Common myeloid progenitor, CD34-positive (primary cell): ENCODE results near the gene GGA1.
A peak's percentile ranks its signal among the peaks of the same experiment; 100 is the strongest.

Experiments
- CTCF ChIA-PET: fragments of 350-600 bp; sonication (Branson Sonifier 250); formaldehyde crosslinking; loops from one replicate; lab custom pipeline; 2021; ENCODE audit warnings: antibody characterized with exemption; lab: Charles Lee
- POLR2A ChIA-PET: fragments of 350-600 bp; sonication (Branson Sonifier 250); formaldehyde crosslinking; loops from one replicate; lab custom pipeline; 2021; ENCODE audit warnings: antibody characterized with exemption; lab: Charles Lee
- DNase-seq, 3 donors: peaks; one replicate each; pipeline versions ENCODE4 v3.0.0 to v3.0.0-alpha.2; 2013
- H3K27ac ChIP-seq, 2 experiments: 1 replicate in 1 of 2; 2 replicates in 1 of 2; pipeline ENCODE4 v1.7.0; 2013; ENCODE audit warnings: inconsistent platforms in 2 of 2, low read length in 2 of 2, mild to moderate bottlenecking in 2 of 2, low read depth in 1 of 2, moderate library complexity in 1 of 2; ENCODE audit not compliant: severe bottlenecking in 2 of 2, insufficient read depth in 1 of 2, poor library complexity in 1 of 2
- H3K27me3 ChIP-seq, 5 experiments: replicated peaks in 2 of 5; 1 replicate in 3 of 5; 2 replicates in 2 of 5; pipeline versions ENCODE4 v1.6.1 to v1.7.0; 2013; ENCODE audit warnings: low read length in 4 of 5, mild to moderate bottlenecking in 2 of 5, moderate library complexity in 2 of 5, inconsistent platforms in 1 of 5; ENCODE audit not compliant: insufficient read depth in 5 of 5, control insufficient read depth in 4 of 5
- H3K36me3 ChIP-seq, 4 experiments: 1 replicate in 2 of 4; 2 replicates in 2 of 4; pipeline versions ENCODE4 v1.6.1 to v1.7.0; 2013; ENCODE audit warnings: low read length in 3 of 4, control low read depth in 1 of 4, mild to moderate bottlenecking in 1 of 4; ENCODE audit not compliant: control insufficient read depth in 4 of 4, insufficient read depth in 4 of 4
- H3K4me1 ChIP-seq, 4 experiments: 1 replicate in 3 of 4; 2 replicates in 1 of 4; pipeline versions ENCODE4 v1.6.1 to v1.7.1; 2013; ENCODE audit warnings: low read length in 3 of 4, mild to moderate bottlenecking in 3 of 4, control low read depth in 1 of 4, inconsistent platforms in 1 of 4, moderate library complexity in 1 of 4; ENCODE audit not compliant: control insufficient read depth in 4 of 4, insufficient read depth in 4 of 4; ENCODE audit errors: control extremely low read depth in 1 of 4
- H3K4me3 ChIP-seq, 7 experiments: 1 replicate in 4 of 7; 2 replicates in 3 of 7; pipeline versions ENCODE4 v1.5.1 to v1.7.0; 2013; ENCODE audit warnings: mild to moderate bottlenecking in 7 of 7, low read length in 6 of 7, moderate library complexity in 6 of 7, inconsistent platforms in 2 of 7, low read depth in 2 of 7, control low read depth in 1 of 7; ENCODE audit not compliant: insufficient read depth in 4 of 7, control insufficient read depth in 1 of 7; ENCODE audit errors: extremely low read depth in 1 of 7
- H3K9me3 ChIP-seq, 5 experiments: 1 replicate in 4 of 5; 2 replicates in 1 of 5; pipeline versions ENCODE4 v1.6.1 to v1.7.1; 2013; ENCODE audit warnings: low read length in 4 of 5, mild to moderate bottlenecking in 2 of 5, inconsistent platforms in 1 of 5, low read depth in 1 of 5, moderate library complexity in 1 of 5; ENCODE audit not compliant: control insufficient read depth in 4 of 5, insufficient read depth in 2 of 5; ENCODE audit errors: control extremely low read depth in 1 of 5
- WGBS: methylation state at CpG from one replicate; pipeline ENCODE4 v1.1.5; 2013; ENCODE audit not compliant: insufficient coverage; 5-methylcytosine and 5-hydroxymethylcytosine counted together

The GGA1 gene

DNA sequence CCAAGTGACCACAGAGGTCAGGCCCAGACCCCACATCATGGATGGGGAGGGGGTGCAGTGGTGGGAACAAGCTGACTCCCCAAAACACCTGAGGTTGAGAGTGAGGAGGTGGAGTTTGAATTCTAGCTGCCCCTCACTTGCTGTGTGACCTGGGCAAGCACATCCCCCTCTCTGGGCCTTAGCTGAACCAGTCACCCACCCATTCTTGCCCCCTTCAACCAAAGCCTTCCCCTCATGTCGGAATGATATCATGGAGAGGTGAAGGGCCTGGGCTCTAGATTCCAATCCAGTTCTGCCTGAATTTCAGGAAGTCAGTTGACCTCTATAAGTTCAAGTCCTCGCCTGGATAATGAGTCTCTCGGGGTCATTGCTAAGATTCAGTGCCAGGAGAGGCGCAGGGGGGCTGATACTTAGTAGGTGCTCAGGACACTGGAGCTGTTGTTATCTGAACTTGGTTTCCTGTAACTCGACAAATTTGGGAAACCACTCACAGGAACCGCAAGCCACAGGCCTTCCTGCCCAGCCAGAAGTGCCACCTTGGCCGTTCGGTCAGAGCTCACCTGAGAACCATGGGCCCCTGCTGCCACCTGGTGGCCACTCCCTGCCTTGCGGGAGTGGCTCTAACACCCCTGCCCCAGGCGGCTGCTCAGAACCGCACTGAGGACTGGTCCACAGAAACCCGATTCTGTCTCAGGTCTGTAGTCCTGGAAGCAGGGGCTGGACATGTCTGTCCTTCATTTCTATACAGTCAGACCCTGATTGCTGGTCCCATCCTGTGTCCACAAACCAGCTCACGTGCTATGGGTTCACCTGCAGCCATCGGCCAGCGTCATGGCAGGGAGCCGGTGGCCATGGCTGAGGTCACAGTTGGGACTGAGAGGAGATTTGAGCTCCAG lies 41.5 kb upstream of the GGA1 start:
- CTCF ChIA-PET = interaction anchor here (0.6 to 22.0 kb wide), 25 partner anchors 9 to 406 kb away, joined by 3 to 515 read pairs (median 5); partner anchors contain the start of genes GGA1 and LGALS2
- Histone ChIP-seq H3K27ac (no peak overlapping the region), H3K4me1 (peaks cover 5 to 28% (median 19%) of the 10 kb centered on the region in 4 experiments), H3K4me3 (peak overlapping the region in 1 of 7 experiments; percentile 22), H3K36me3 (no peaks in the 10 kb centered on the region), H3K27me3 (peaks cover 0 to 32% (median 12%) of the 10 kb centered on the region in 5 experiments), H3K9me3 (no peaks in the 10 kb centered on the region)
- POLR2A ChIA-PET = interaction anchor here (0.6 to 1.8 kb wide), 6 partner anchors 13 to 283 kb away, joined by 3 to 7 read pairs (median 3); partner anchors contain the start of gene LGALS2
- peak; percentile 90 to 94 (median 93) for DNase-seq
- WGBS = 10% methylated on average over 12 of the region's 16 CpGs

DNA sequence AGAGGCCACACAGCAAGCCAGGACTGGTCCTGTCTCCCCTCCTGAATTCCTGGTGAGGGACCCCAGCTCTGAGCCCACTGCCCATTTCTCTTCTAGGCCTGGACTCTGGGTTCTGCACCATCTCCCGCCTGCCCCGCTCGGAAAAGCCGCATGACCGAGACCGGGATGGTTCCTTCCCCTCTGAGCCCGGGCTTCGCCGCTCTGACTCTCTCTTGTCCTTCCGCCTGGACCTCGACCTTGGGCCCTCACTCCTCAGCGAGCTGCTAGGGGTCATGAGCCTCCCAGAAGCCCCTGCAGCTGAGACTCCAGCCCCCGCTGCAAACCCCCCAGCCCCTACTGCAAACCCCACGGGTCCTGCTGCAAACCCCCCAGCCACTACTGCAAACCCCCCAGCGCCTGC lies 40.6 kb upstream of the GGA1 start:
- POLR2A ChIA-PET = interaction anchor here (0.7 to 1.8 kb wide), 2 partner anchors 24 to 121 kb away, joined by 3 to 7 read pairs; no protein-coding TSS in a partner anchor
- no peaks in the 10 kb centered on the region for H3K36me3 ChIP-seq
- DNase-seq = no peak
- no peaks in the 10 kb centered on the region for H3K9me3 ChIP-seq
- no peak overlapping the region for H3K27ac ChIP-seq
- H3K27me3 ChIP-seq = peaks cover 0 to 24% (median 12%) of the 10 kb centered on the region in 5 experiments
- H3K4me1 ChIP-seq = peaks cover 5 to 26% (median 19%) of the 10 kb centered on the region in 4 experiments
- CTCF ChIA-PET = interaction anchor here (0.6 to 22.0 kb wide), 17 partner anchors 11 to 464 kb away, joined by 3 to 515 read pairs (median 5); partner anchors contain the start of genes GGA1 and LGALS2
- H3K4me3 ChIP-seq = no peak overlapping the region
- 92% methylated on average over 12 of the region's 15 CpGs for WGBS

DNA sequence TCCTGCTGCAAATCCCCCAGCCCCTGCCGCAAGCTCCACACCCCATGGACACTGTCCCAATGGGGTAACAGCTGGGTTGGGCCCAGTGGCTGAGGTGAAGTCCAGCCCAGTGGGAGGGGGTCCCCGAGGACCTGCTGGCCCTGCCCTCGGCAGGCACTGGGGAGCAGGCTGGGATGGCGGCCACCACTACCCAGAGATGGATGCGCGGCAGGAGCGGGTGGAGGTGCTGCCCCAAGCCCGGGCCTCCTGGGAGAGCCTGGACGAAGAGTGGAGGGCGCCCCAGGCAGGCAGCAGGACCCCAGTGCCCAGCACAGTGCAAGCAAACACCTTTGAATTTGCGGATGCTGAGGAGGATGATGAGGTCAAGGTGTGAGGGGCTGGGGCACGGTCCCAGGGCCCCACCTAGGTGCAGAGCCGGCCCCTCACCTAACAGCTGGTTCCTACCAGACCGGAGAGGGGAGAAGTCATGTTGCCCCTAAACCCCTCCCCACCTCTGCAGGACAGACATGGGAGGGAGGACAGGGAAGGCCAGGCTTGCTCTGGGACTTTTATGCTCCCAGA lies 40.1 kb upstream of the GGA1 start:
- peaks cover 0 to 19% (median 10%) of the 10 kb centered on the region in 5 experiments for H3K27me3 ChIP-seq
- no peaks in the 10 kb centered on the region for H3K9me3 ChIP-seq
- DNase-seq = no peak
- WGBS = 96% methylated on average over 10 of the region's 14 CpGs
- H3K4me1 ChIP-seq = peaks cover 5 to 26% (median 19%) of the 10 kb centered on the region in 4 experiments
- CTCF ChIA-PET = interaction anchor here (0.6 to 22.0 kb wide), 10 partner anchors 12 to 464 kb away, joined by 3 to 515 read pairs (median 7); partner anchors contain the start of gene LGALS2
- no peak overlapping the region for H3K27ac ChIP-seq
- H3K4me3 ChIP-seq = no peak overlapping the region
- no peaks in the 10 kb centered on the region for H3K36me3 ChIP-seq
- POLR2A ChIA-PET = no interaction called here

DNA sequence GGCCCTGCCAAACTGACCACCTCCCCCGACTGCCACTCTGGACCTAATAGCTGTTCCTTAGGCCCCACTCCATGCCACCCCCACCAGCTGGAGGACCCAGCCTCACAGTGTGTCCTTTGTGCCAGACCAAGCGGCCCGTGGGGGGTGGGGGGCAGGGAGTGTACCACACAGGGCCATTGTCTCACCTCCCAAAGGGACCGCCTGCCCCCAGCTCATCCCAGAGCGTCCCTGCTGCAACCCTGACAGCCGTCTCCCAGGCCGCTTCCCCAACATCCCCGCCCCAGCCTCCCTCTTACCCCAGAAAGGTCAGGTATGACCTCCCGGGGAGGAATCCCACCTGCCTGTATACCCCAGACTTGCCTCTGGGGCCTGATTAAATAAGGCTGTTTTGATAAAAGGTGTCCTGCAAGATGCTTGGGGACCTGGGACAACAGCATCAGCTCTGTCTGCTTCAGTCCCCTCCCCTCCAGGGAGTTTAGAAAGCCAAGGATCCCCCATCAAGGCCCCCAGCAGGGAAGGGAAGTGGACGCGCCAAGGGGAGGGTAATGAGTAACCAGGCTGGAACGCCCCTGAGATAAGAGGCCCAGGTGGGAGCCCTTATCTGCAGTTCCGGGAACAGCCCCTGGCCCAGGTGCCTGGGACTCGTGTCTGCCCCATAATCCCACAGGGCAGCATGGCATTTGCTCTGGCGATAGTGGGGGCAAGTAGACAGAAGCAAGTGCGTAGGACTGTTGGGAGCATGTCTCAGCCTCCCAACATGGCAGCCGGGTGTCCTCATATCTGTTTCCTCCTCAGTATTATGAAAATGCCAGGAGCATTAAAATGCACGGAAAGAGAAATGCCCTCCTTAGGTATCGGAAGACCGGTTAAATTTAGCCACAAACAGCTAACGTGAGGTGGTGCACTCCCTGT lies 39.4 kb upstream of the GGA1 start:
- DNase-seq = no peak
- ChIA-PET CTCF (interaction anchor here (0.8 to 22.0 kb wide), 10 partner anchors 11 to 327 kb away, joined by 3 to 515 read pairs (median 6); partner anchors contain the start of genes GGA1 and LGALS2), POLR2A (no interaction called here)
- Histone ChIP-seq H3K9me3 (no peaks in the 10 kb centered on the region), H3K4me3 (no peak overlapping the region), H3K27ac (no peak overlapping the region), H3K27me3 (peaks cover 0 to 14% (median 5%) of the 10 kb centered on the region in 5 experiments), H3K4me1 (peaks cover 5 to 26% (median 19%) of the 10 kb centered on the region in 4 experiments), H3K36me3 (no peaks in the 10 kb centered on the region)
- WGBS = 85% methylated on average over 13 of the region's 21 CpGs

DNA sequence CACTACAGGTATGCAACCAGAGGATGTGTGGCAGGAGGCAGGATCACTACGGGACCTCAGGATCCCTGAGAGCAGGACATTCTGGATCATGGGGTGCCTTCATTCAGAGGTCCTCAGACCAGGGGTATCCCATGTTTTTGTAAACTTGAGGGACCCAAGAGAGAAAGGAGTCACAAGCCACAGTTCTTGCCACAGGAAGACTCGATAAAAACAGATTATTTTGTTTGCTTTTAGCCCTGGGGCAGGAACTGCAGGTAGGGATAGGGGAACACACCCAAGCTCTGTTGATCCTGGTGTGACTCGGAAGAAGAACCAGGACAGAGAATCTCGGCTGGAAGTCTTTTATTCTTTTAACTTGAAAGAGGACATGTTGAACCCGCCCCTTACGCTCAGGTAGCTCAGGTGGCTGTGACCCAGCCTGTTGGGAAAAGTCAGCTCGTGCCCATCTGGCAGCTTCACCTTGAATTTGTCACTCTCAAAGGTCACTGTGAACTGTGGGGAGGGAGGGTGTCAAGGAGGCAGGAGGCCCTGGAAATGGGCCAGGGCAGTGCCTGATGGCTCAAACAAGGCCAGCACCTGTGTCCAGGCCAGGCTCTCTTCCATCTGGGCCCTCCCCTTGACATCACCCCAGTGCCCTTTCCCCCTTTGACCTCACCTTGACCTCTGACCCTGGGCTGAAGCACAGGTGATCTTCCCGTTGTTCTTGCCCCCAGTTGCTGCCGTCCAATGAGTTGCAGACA lies 38.5 kb upstream of the GGA1 start:
- DNase-seq = no peak
- peaks cover 5 to 31% (median 24%) of the 10 kb centered on the region in 4 experiments for H3K4me1 ChIP-seq
- H3K4me3 ChIP-seq = no peak overlapping the region
- peaks cover 0 to 14% (median 3%) of the 10 kb centered on the region in 5 experiments for H3K27me3 ChIP-seq
- ChIA-PET POLR2A (interaction anchor here (0.9 kb wide), 1 partner anchor 12 kb away, joined by 3 read pairs; no protein-coding TSS in a partner anchor), CTCF (interaction anchor here (0.8 to 22.0 kb wide), 12 partner anchors 10 to 328 kb away, joined by 3 to 515 read pairs (median 5); partner anchors contain the start of genes GGA1 and LGALS2)
- WGBS = over 99% methylated on average over 8 of the region's 9 CpGs
- no peaks in the 10 kb centered on the region for H3K36me3 ChIP-seq
- H3K27ac ChIP-seq = no peak overlapping the region
- no peaks in the 10 kb centered on the region for H3K9me3 ChIP-seq

DNA sequence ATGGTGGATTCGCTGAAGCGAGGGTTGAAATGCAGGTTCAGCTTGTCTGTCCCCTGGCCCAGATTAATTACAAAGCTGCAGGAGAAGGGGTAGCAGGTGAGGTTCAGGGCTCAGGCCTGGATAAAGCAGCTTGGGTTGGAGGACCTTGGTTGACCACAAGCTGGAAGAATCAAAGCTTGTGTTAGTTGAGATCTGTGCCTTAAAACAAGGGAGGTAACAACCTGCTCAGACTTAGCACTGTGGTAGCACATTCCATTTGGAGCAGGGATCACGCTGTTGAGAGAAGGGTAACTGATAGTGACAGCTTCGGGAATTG lies 38.0 kb upstream of the GGA1 start:
- Histone ChIP-seq H3K27ac (no peak overlapping the region), H3K27me3 (peaks cover 0 to 10% (median 3%) of the 10 kb centered on the region in 5 experiments), H3K4me1 (peaks cover 3 to 32% (median 26%) of the 10 kb centered on the region in 4 experiments), H3K9me3 (no peaks in the 10 kb centered on the region), H3K4me3 (no peak overlapping the region), H3K36me3 (no peaks in the 10 kb centered on the region)
- CTCF ChIA-PET = interaction anchor here (0.8 to 22.0 kb wide), 12 partner anchors 9 to 329 kb away, joined by 3 to 515 read pairs (median 4); partner anchors contain the start of genes GGA1 and LGALS2
- WGBS = 94% methylated on average over 3 of the region's 4 CpGs
- DNase-seq = no peak
- POLR2A ChIA-PET = interaction anchor here (0.9 kb wide), 1 partner anchor 12 kb away, joined by 3 read pairs; no protein-coding TSS in a partner anchor
